ENCODE data around the gene AP5Z1. TPM values are rescaled to one million over a fixed set of nuclear protein-coding genes. Genes with fewer than 3 reads are reported as not detected.

Gene AP5Z1
- total RNA-seq, 1 experiment from 2014 or later, result 38.3 TPM

DNA sequence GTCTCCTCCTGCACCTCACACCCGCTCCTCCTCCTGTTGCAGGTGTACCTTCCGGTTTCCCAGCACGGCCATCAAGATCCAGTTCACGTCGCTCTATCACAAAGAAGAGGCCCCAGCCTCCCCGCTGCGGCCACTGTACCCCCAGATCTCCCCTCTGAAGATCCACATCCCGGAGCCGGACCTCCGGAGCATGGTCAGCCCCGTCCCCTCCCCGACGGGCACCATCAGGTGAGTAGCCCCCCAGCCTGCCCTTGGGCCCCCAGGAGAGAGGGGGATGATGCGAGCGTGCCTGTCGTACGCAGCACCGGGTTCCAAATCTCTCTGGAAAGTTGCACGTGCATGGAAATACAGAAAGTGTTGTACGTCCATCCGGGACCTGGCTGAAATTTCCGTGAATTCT lies 34.6 kb upstream of the AP5Z1 start:
- H3K9me3 ChIP-seq (ENCODE audit: control insufficient read depth, low read depth, low read length), result no peaks in the 10 kb centered on the region
- H3K18ac ChIP-seq (ENCODE audit: insufficient read length, low read depth, low read length), result no peak overlapping the region
- DNase-seq, result no peak
- H2BK120ac ChIP-seq (ENCODE audit: low read depth, low read length, poor library complexity, severe bottlenecking), result no peak overlapping the region
- no peak overlapping the region for H4K5ac ChIP-seq (ENCODE audit: insufficient read length, low read depth, low read length)
- no peak overlapping the region for H3K9ac ChIP-seq (ENCODE audit: extremely low read depth, insufficient read length, low read length)
- H2BK15ac ChIP-seq (ENCODE audit: low read depth, low read length), result no peak overlapping the region
- H3K56ac ChIP-seq (ENCODE audit: insufficient read length, low read depth, low read length), result no peak overlapping the region
- H3K14ac ChIP-seq (ENCODE audit: insufficient read depth, low read length), result no peak overlapping the region
- H4K91ac ChIP-seq (ENCODE audit: insufficient read length, low read depth, low read length), result no peak overlapping the region
- no peak overlapping the region for H2BK12ac ChIP-seq (ENCODE audit: insufficient read length, low read depth, low read length)
- H3T11ph ChIP-seq (ENCODE audit: low read length), result no peak overlapping the region
- H3K27me3 ChIP-seq (ENCODE audit: insufficient read depth, low read length), result peaks cover 3% of the 10 kb centered on the region; the same call in 1 of the 2 replicates
- H2AK5ac ChIP-seq (ENCODE audit: insufficient read length, low read length), result no peak overlapping the region
- H4K20me1 ChIP-seq (ENCODE audit: control insufficient read depth, insufficient read depth, insufficient read length), result no peaks in the 10 kb centered on the region
- Mint-ChIP-seq H3K4me3 (no peak overlapping the region), H3K27me3 (ENCODE audit: low read depth) (peaks cover 78% of the 10 kb centered on the region), H3K9me3 (no peaks in the 10 kb centered on the region; a peak in 1 of 5 replicates), H3K4me1 (peaks cover 27% of the 10 kb centered on the region in 2 experiments), H3K36me3 (ENCODE audit: insufficient read depth in 1 of 3, low read depth in 3 of 3) (peaks cover 13 to 24% (median 22%) of the 10 kb centered on the region in 3 experiments), H3K27ac (no peak overlapping the region)
- no peak overlapping the region for H4K8ac ChIP-seq (replicated peaks; ENCODE audit: insufficient read length, low read depth, low read length)
- H3K27ac ChIP-seq (ENCODE audit: insufficient read length, low read depth, low read length), result no peak overlapping the region
- H3K23me2 ChIP-seq (ENCODE audit: insufficient read length, low read depth, low read length, poor library complexity, severe bottlenecking), result peaks cover 9% of the 10 kb centered on the region
- H3K23ac ChIP-seq (ENCODE audit: insufficient read length, low read depth, low read length), result no peak overlapping the region
- no peaks in the 10 kb centered on the region for H3K79me2 ChIP-seq (ENCODE audit: insufficient read depth, low read length)
- H2BK20ac ChIP-seq (ENCODE audit: low read depth, low read length, poor library complexity, severe bottlenecking), result no peak overlapping the region
- H2AFZ ChIP-seq (ENCODE audit: low read length), result no peak overlapping the region
- no peak overlapping the region for H3K4me2 ChIP-seq (ENCODE audit: insufficient read depth, insufficient read length, low read length)
- H3K79me1 ChIP-seq (ENCODE audit: insufficient read depth, low read depth, low read length, poor library complexity, severe bottlenecking), result no peaks in the 10 kb centered on the region
- H2BK5ac ChIP-seq (ENCODE audit: insufficient read length, low read length), result no peak overlapping the region
- no CpG with 5 or more reads among the region's 22 CpGs for WGBS (ENCODE audit: extremely low coverage, insufficient read length, low lambda C conversion rate)
- TF ChIP-seq, protein P1, sequence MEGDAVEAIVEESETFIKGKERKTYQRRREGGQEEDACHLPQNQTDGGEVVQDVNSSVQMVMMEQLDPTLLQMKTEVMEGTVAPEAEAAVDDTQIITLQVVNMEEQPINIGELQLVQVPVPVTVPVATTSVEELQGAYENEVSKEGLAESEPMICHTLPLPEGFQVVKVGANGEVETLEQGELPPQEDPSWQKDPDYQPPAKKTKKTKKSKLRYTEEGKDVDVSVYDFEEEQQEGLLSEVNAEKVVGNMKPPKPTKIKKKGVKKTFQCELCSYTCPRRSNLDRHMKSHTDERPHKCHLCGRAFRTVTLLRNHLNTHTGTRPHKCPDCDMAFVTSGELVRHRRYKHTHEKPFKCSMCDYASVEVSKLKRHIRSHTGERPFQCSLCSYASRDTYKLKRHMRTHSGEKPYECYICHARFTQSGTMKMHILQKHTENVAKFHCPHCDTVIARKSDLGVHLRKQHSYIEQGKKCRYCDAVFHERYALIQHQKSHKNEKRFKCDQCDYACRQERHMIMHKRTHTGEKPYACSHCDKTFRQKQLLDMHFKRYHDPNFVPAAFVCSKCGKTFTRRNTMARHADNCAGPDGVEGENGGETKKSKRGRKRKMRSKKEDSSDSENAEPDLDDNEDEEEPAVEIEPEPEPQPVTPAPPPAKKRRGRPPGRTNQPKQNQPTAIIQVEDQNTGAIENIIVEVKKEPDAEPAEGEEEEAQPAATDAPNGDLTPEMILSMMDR (conservative IDR thresholded peaks at IDR 0.05), result no peak
- no peaks in the 10 kb centered on the region; the same call in 1 of the 2 replicates for H3K4me1 ChIP-seq (ENCODE audit: insufficient read depth, low read length)
- no peak overlapping the region for H3K4ac ChIP-seq (ENCODE audit: low read depth, low read length)

Data from H9 (cell line).